ENCODE results near the gene AKAP9. TPM values are rescaled to one million over a fixed set of nuclear protein-coding genes. Genes with fewer than 3 reads are reported as not detected.
A peak's percentile ranks its signal among the peaks of the same experiment; 100 is the strongest.

AKAP9 gene
- total RNA-seq (2021) (48.0 and 71.3 TPM in 2 replicates), Bru-seq, nascent RNA (percentile 83 among the genes with signal in this experiment), BruChase-seq, experiment 1, labeled RNA remaining after a 2-hour chase (percentile 81 among the genes with signal in this experiment), BruChase-seq, experiment 2, labeled RNA remaining after a 6-hour chase (percentile 81 among the genes with signal in this experiment)
- long read RNA-seq, partial matches to known transcripts = 15 of 21 reads
- long read RNA-seq, other reads (novel, unspliced or antisense) = 4 of 21 reads

DNA sequence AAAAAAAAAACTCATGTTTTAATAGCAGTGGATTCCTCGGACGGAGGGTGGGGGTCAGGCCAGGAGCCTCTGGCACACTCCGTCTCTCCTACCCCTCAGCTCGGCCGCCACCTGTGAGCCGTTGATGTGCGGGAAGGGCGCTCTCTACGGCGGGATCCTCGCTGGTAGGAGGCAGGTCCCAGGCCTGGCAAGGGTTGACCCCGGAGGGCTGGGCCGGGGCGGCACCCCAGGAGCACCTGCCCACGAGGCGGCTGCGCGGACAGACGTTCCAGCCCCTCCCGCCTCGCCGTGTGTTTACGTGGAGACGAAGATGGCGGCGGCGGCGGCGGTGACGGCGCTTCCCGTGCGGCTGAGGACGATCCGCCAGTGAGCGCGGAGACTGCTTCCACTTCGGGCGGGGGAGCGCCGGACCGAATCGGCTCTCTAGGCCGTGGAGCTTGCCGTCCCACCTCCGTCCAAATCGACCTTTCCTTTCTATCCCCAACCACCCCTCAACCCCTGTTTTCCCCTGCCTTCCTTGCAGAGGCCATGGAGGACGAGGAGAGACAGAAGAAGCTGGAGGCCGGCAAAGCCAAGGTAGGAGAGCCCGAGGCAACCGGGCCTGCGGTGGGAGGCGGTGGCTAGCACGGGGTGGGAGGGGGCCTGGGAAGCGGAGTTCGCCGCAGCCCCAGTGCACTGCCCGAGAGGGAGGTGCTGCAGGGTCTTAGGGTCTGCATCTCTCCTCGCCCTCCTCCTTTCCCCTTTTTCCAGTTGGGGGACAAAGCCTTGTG lies at the start of gene AKAP9:
Gene AKAP9 (plus strand): TSS at position 291 of the 770 bp plus-strand sequence. CDS start 238 bp downstream, at position 529.
- BruUV-seq (replicated peaks) = TSS peak; percentile 39

DNA sequence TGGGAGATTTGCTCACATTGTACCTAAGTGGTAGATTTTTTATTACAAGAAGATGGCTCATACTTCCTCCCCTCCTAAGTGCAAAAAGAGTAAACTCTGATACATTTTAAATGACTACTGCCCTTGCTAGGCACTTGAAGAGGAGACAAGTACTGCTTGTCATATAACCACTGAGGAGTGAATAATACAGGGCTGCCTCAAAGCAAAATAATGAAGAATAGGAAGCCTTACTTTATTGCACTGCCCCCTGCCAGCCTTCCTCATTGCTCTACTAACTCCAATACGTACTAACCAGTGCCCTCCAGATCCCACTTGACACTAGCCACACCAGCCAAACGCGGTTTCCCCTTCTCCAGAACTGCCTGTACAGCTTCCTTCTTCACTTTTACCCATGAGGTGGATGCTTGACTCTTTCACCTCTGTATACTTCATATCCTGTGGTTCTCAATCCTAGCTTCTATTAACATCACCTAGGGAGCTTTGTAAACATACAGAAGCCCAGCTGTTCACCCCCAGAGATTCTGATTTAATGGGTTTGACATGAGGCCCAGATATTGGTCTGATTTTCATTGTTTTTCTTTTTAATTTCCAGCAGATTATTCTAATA lies 48.5 kb upstream of the AKAP9 start:
- TF ChIP-seq EZH2 (IDR thresholded peaks at IDR 0.05; ENCODE audit: low read depth) = no peak
- TF ChIP-seq, protein P1, sequence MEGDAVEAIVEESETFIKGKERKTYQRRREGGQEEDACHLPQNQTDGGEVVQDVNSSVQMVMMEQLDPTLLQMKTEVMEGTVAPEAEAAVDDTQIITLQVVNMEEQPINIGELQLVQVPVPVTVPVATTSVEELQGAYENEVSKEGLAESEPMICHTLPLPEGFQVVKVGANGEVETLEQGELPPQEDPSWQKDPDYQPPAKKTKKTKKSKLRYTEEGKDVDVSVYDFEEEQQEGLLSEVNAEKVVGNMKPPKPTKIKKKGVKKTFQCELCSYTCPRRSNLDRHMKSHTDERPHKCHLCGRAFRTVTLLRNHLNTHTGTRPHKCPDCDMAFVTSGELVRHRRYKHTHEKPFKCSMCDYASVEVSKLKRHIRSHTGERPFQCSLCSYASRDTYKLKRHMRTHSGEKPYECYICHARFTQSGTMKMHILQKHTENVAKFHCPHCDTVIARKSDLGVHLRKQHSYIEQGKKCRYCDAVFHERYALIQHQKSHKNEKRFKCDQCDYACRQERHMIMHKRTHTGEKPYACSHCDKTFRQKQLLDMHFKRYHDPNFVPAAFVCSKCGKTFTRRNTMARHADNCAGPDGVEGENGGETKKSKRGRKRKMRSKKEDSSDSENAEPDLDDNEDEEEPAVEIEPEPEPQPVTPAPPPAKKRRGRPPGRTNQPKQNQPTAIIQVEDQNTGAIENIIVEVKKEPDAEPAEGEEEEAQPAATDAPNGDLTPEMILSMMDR (conservative IDR thresholded peaks at IDR 0.05) = no peak
- 0 out of 2 replicates have a peak, but pooled peaks cover 8% of the 10 kb centered on the region for H3K4me1 ChIP-seq (replicated peaks; ENCODE audit: insufficient read depth)
- H3K9me3 ChIP-seq (ENCODE audit: insufficient read depth, low read depth) = no peaks in the 10 kb centered on the region
- 0 out of 2 replicates have a peak, but pooled peaks cover 6% of the 10 kb centered on the region for H3F3A ChIP-seq (ENCODE audit: insufficient read depth, low read depth)
- H3K27me3 ChIP-seq (ENCODE audit: insufficient read depth, low read depth) = no peaks in the 10 kb centered on the region
- BruUV-seq (replicated peaks) = no TSS peak
- H3K4me2 ChIP-seq = no peak overlapping the region
- no peaks in the 10 kb centered on the region for H3K36me3 ChIP-seq (ENCODE audit: low read depth)
- no peak overlapping the region for H3K4me3 ChIP-seq
- DNase-seq = no peak
- H2AFZ ChIP-seq = peak overlapping the region; percentile 46
- no peaks in the 10 kb centered on the region for H3K9me2 ChIP-seq (ENCODE audit: insufficient read depth)
- no peaks in the 10 kb centered on the region for H3K79me2 ChIP-seq (ENCODE audit: low read depth)
- H4K20me1 ChIP-seq (ENCODE audit: insufficient read depth) = no peaks in the 10 kb centered on the region
- ChIA-PET CTCF (interaction anchor here (0.8 kb wide), 1 partner anchor 12 kb away, joined by 3 read pairs; the partner anchor contains the start of gene MTERF1), POLR2A (ENCODE audit: unreplicated experiment) (interaction anchor here (0.6 kb wide), 1 partner anchor 697 kb away, joined by 4 read pairs; no protein-coding TSS in a partner anchor)
- no peak overlapping the region for H3K27ac ChIP-seq
- intact Hi-C loops (cut with micrococcal nuclease; ENCODE audit: unreplicated experiment) = no loop called here

More for the DNA sequence above, at the start of gene AKAP9:
- no peaks in the 10 kb centered on the region for H3K36me3 ChIP-seq (ENCODE audit: low read depth)
- peak within 1 kb of the TSS; percentile 78 for H3K27ac ChIP-seq
- no peaks in the 10 kb centered on the region for H3K9me3 ChIP-seq (ENCODE audit: insufficient read depth, low read depth)
- peak within 1 kb of the TSS; percentile 94 for H3K4me2 ChIP-seq
- 0 out of 2 replicates have a peak, but pooled peaks cover 3% of the 10 kb centered on the region for H4K20me1 ChIP-seq (ENCODE audit: insufficient read depth)
- DNase-seq = peak; percentile 81 to 94
- TF ChIP-seq EZH2 (IDR thresholded peaks at IDR 0.05; ENCODE audit: low read depth) = no peak
- TF ChIP-seq, protein P1 (conservative IDR thresholded peaks at IDR 0.05) = no peak
- H3F3A ChIP-seq (ENCODE audit: insufficient read depth, low read depth) = 0 out of 2 replicates have a peak, but pooled peaks cover 5% of the 10 kb centered on the region
- CTCF ChIA-PET = interaction anchor here (0.5 to 1.5 kb wide), 6 partner anchors 60 to 521 kb away, joined by 3 to 15 read pairs (median 4); no protein-coding TSS in a partner anchor
- H3K9me2 ChIP-seq (ENCODE audit: insufficient read depth) = no peaks in the 10 kb centered on the region
- H3K79me2 ChIP-seq (ENCODE audit: low read depth) = peaks cover 49% of the 10 kb centered on the region
- POLR2A ChIA-PET (ENCODE audit: unreplicated experiment) = interaction anchor here (0.6 to 0.7 kb wide), 4 partner anchors 12 to 1240 kb away, joined by 4 to 9 read pairs (median 6); no protein-coding TSS in a partner anchor
- peak within 1 kb of the TSS; percentile 93 for H2AFZ ChIP-seq
- H3K4me1 ChIP-seq (replicated peaks; ENCODE audit: insufficient read depth) = peaks cover 30% of the 10 kb centered on the region
- peak within 1 kb of the TSS; percentile 70 for H3K4me3 ChIP-seq
- intact Hi-C loops (cut with micrococcal nuclease; ENCODE audit: unreplicated experiment) = loop anchor here (1.0 to 2.0 kb wide), 2 partner anchors 60 to 508 kb away; partner anchors contain the start of gene MTERF1
- no peaks in the 10 kb centered on the region for H3K27me3 ChIP-seq (ENCODE audit: insufficient read depth, low read depth)

Measured in PC-9 (cell line).